Body of pancreas (tissue), 4 donors: ENCODE measurements around the gene MCF2L2.

Experiments
- POLR2A ChIP-seq, 3 donors: fragments of 450-650 bp; IDR thresholded peaks; one replicate each; pipeline ENCODE4 v1.6.1; 2016; ENCODE audit warnings: antibody characterized with exemption in 3 of 3, mild to moderate bottlenecking in 2 of 3
- TF ChIP-seq, protein P1 (sequence below), 7 experiments: fragments of 450-650 bp in 4 of 7; fragments of 200-600 bp in 3 of 7; sonication (generic) in 3 of 7; IDR thresholded peaks; one replicate each; pipeline ENCODE4 v1.5.1; 2016 to 2019; ENCODE audit warnings: antibody characterized with exemption in 7 of 7

DNA sequence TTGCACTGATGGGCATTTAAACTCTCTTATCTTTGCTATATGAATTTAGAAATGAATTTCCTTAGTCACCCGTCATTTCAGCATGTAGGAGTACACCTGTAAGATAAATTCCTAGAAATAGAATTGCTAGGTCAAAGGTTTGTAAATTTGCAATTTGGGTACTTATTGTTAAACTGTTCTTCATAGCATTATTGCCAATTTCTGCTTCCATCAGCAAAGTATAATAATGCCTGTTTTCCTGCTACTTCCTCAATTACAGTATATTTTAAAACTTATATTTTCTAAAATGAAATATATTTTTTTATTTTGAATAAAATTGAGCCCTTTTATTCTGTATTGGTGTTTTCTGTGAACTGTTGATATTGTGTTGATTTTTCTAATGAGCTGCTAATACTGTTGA lies 16.3 kb upstream of the MCF2L2 start:
- TF ChIP-seq, protein P1, sequence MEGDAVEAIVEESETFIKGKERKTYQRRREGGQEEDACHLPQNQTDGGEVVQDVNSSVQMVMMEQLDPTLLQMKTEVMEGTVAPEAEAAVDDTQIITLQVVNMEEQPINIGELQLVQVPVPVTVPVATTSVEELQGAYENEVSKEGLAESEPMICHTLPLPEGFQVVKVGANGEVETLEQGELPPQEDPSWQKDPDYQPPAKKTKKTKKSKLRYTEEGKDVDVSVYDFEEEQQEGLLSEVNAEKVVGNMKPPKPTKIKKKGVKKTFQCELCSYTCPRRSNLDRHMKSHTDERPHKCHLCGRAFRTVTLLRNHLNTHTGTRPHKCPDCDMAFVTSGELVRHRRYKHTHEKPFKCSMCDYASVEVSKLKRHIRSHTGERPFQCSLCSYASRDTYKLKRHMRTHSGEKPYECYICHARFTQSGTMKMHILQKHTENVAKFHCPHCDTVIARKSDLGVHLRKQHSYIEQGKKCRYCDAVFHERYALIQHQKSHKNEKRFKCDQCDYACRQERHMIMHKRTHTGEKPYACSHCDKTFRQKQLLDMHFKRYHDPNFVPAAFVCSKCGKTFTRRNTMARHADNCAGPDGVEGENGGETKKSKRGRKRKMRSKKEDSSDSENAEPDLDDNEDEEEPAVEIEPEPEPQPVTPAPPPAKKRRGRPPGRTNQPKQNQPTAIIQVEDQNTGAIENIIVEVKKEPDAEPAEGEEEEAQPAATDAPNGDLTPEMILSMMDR (IDR thresholded peaks at IDR 0.05): no peak
- no peak for TF ChIP-seq POLR2A (IDR thresholded peaks at IDR 0.05)
